ENCODE measurements around the gene CWC27. TPM values are rescaled to one million over a fixed set of nuclear protein-coding genes. Genes with fewer than 3 reads are reported as not detected.

The CWC27 gene
- total and polyA plus RNA-seq, 2 of the 13 experiments (the other 11 are each of a cell fraction or from before 2014, with no cell fraction given): 21.1 to 25.7 TPM

GRCh38 chr5:64768358-64769312, at the start of gene CWC27, which contains the start of gene SREK1IP1 (continued):
- TF ChIP-seq ZNF879 (CRISPR knock-in tag; IDR thresholded peaks at IDR 0.05): peak; percentile 49; the same call in 1 of the 2 replicates
- TF ChIP-seq MIER2 (CRISPR knock-in tag; IDR thresholded peaks at IDR 0.05): 0 out of 2 replicates have a peak, but pooled peaks have one; percentile 26
- TF ChIP-seq ZNF292 (CRISPR knock-in tag; IDR thresholded peaks at IDR 0.05; ENCODE audit: borderline replicate concordance, low read depth): no peak; the same call in 1 of the 2 replicates
- TF ChIP-seq ZFY (CRISPR knock-in tag; IDR thresholded peaks at IDR 0.05): peak; percentile 99
- TF ChIP-seq ZBTB38 (CRISPR knock-in tag; IDR thresholded peaks at IDR 0.05): peak; percentile 27; the same call in 1 of the 2 replicates
- TF ChIP-seq ELF4 (CRISPR knock-in tag; IDR thresholded peaks at IDR 0.05; ENCODE audit: borderline replicate concordance): peak; percentile 88
- TF ChIP-seq ATF2 (CRISPR knock-in tag; IDR thresholded peaks at IDR 0.05): peak; percentile 71; the same call in 1 of the 2 replicates
- TF ChIP-seq SP4 (CRISPR knock-in tag; IDR thresholded peaks at IDR 0.05): 0 out of 2 replicates have a peak, but pooled peaks have one; percentile 21
- TF ChIP-seq CCDC6 (CRISPR knock-in tag; IDR thresholded peaks at IDR 0.05): peak; percentile 81; the same call in 1 of the 2 replicates
- TF ChIP-seq POLR2G (IDR thresholded peaks at IDR 0.05; ENCODE audit: low read depth, low read length): peak; percentile 83
- 0 out of 2 replicates have a peak, but pooled peaks have one; percentile 15 for TF ChIP-seq FOXJ3 (CRISPR knock-in tag; IDR thresholded peaks at IDR 0.05; ENCODE audit: borderline replicate concordance)
- TF ChIP-seq ZMAT3 (CRISPR knock-in tag; conservative IDR thresholded peaks at IDR 0.05): 0 out of 2 replicates have a peak, but pooled peaks have one; percentile 55
- TF ChIP-seq SMAD1 (CRISPR knock-in tag; IDR thresholded peaks at IDR 0.05; ENCODE audit: borderline replicate concordance, low read depth): peak; percentile 74; the same call in 1 of the 2 replicates
- TF ChIP-seq RBM22 (optimal IDR thresholded peaks at IDR 0.05; ENCODE audit: low read length): no peak
- peak; percentile 89 for TF ChIP-seq BHLHE40 (IDR thresholded peaks at IDR 0.05; ENCODE audit: low read length)
- TF ChIP-seq ETS1 (CRISPR knock-in tag; IDR thresholded peaks at IDR 0.05): 0 out of 2 replicates have a peak, but pooled peaks have one; percentile 11
- no peak for TF ChIP-seq SMARCE1 (IDR thresholded peaks at IDR 0.05; ENCODE audit: borderline replicate concordance)
- TF ChIP-seq ZSCAN31 (CRISPR knock-in tag; IDR thresholded peaks at IDR 0.05; ENCODE audit: low read depth): peak; percentile 52; the same call in 1 of the 2 replicates
- no peak for TF ChIP-seq EZH2 (conservative IDR thresholded peaks at IDR 0.05; ENCODE audit: low read depth, low read length)
- TF ChIP-seq ZNF34 (CRISPR knock-in tag; IDR thresholded peaks at IDR 0.05; ENCODE audit: borderline replicate concordance): peak; percentile 95; the same call in 1 of the 2 replicates
- TF ChIP-seq GMEB1 (CRISPR knock-in tag; IDR thresholded peaks at IDR 0.05; ENCODE audit: borderline replicate concordance): peak; percentile 60; the same call in 1 of the 2 replicates
